AG08395 (cell line): ENCODE results near the gene GRIK4.

Experiments used
- DNase-seq: peaks from one replicate; pipeline ENCODE4 v3.0.0; 2012; ENCODE audit warnings: mixed read lengths, low spot score

GRIK4 gene

GRCh38 chr11:120510406-120511115 is 987 bp upstream of the GRIK4 start:
- no peak for DNase-seq

- DNase-seq, result no peak
Measured at GRCh38 chr11:120511820-120512738, 531 bp downstream of the GRIK4 start.

- DNase-seq, result no peak
Measured at GRCh38 chr11:120512739-120513435, 1.3 kb downstream of the GRIK4 start.

GRCh38 chr11:120513436-120514315 is 2.1 kb downstream of the GRIK4 start:
- DNase-seq, result no peak

GRCh38 chr11:120514541-120515121 is 3.1 kb downstream of the GRIK4 start:
- no peak for DNase-seq

- no peak for DNase-seq
Measured at GRCh38 chr11:120515186-120515723, 3.7 kb downstream of the GRIK4 start.

GRCh38 chr11:120516461-120517389 is 5.2 kb downstream of the GRIK4 start:
- no peak for DNase-seq

GRCh38 chr11:120517390-120517761 is 5.8 kb downstream of the GRIK4 start:
- no peak for DNase-seq

GRCh38 chr11:120517801-120518291 is 6.3 kb downstream of the GRIK4 start:
- no peak for DNase-seq

GRCh38 chr11:120518356-120518755 is 6.8 kb downstream of the GRIK4 start:
- no peak for DNase-seq

- no peak for DNase-seq
Measured at GRCh38 chr11:120519474-120519873, 7.9 kb downstream of the GRIK4 start.

- DNase-seq, result no peak
Measured at GRCh38 chr11:120520091-120520822, 8.7 kb downstream of the GRIK4 start.

- DNase-seq, result no peak
Measured at GRCh38 chr11:120521176-120521575, 9.6 kb downstream of the GRIK4 start.

GRCh38 chr11:120522021-120522420 is 10.5 kb downstream of the GRIK4 start:
- DNase-seq, result no peak

- DNase-seq, result no peak
Measured at GRCh38 chr11:120522736-120523135, 11.2 kb downstream of the GRIK4 start.

- no peak for DNase-seq
Measured at GRCh38 chr11:120523196-120523595, 11.6 kb downstream of the GRIK4 start.

GRCh38 chr11:120524536-120525085 is 13.1 kb downstream of the GRIK4 start:
- DNase-seq, result no peak
